ENCODE measurements around the gene CD44. TPM values are rescaled to one million over a fixed set of nuclear protein-coding genes. Genes with fewer than 3 reads are reported as not detected.

The CD44 gene
- total and polyA plus RNA-seq, 10 of the 15 experiments (the other 5 are each of a cell fraction or from before 2014, with no cell fraction given) = 57.1 to 293 (median 120) TPM

GRCh38 chr11:35126000-35126878 lies 12.7 kb upstream of the CD44 start:
- RAD21 ChIA-PET (ENCODE audit: unreplicated experiment) = interaction anchor here (0.8 to 6.7 kb wide), 11 partner anchors 14 to 120 kb away, joined by 3 to 40 read pairs (median 4); partner anchors contain the start of gene CD44
- POLR2A ChIA-PET = interaction anchor here (1.1 to 2.1 kb wide), 4 partner anchors 16 to 41 kb away, joined by 4 to 8 read pairs (median 4); no protein-coding TSS in a partner anchor
- BruUV-seq (replicated peaks) = no TSS peak
- H3K27me3 ChIP-seq (replicated peaks in 1 of 2; ENCODE audit: control insufficient read depth in 2 of 2, insufficient read depth in 2 of 2, low read length in 1 of 2) = no peaks in the 10 kb centered on the region
- CTCF ChIA-PET = interaction anchor here (0.6 to 4.0 kb wide), 8 partner anchors 9 to 199 kb away, joined by 3 to 10 read pairs (median 4); no protein-coding TSS in a partner anchor
- SMC1A ChIA-PET (ENCODE audit: uncharacterized antibody, unreplicated experiment) = interaction anchor here (1.0 to 3.3 kb wide), 19 partner anchors 10 to 120 kb away, joined by 3 to 27 read pairs (median 5); partner anchors contain the start of gene CD44
- peaks cover 60% of the 10 kb centered on the region for H3K4me1 ChIP-seq (ENCODE audit: control insufficient read depth, insufficient read depth, low read length)
- under 1% methylated on average over 6 of the region's 6 CpGs for WGBS (ENCODE audit: insufficient coverage, insufficient replicate concordance, low lambda C conversion rate, missing lambda C conversion rate)
- H3K9ac ChIP-seq (ENCODE audit: control insufficient read depth, insufficient read depth, low read length) = peak overlapping the region; percentile 49
- intact Hi-C loops (cut with micrococcal nuclease; ENCODE audit: unreplicated experiment) = loop anchor here (1.0 to 2.0 kb wide), 4 partner anchors 19 to 113 kb away; no protein-coding TSS in a partner anchor
- H3K4me2 ChIP-seq (ENCODE audit: control insufficient read depth, insufficient read depth) = peak overlapping the region; percentile 79
- ATAC-seq (peak; percentile 84), DNase-seq (ENCODE audit: low read depth, low spot score) (peak; percentile 88), FAIRE-seq (peak; percentile 89)
- H2AFZ ChIP-seq (ENCODE audit: control insufficient read depth, low read depth, low read length) = peak overlapping the region; percentile 38; the same call in 1 of the 2 replicates
- no peaks in the 10 kb centered on the region for H3K36me3 ChIP-seq (ENCODE audit: control insufficient read depth in 2 of 2, insufficient read depth in 2 of 2, low read length in 1 of 2)
- H3K9me3 ChIP-seq (replicated peaks; ENCODE audit: control insufficient read depth, insufficient read depth, low read length) = no peaks in the 10 kb centered on the region
- H3K4me3 ChIP-seq = peak overlapping the region; percentile 0; the same call in 1 of the 2 replicates
- no peaks in the 10 kb centered on the region for H3K79me2 ChIP-seq (ENCODE audit: control insufficient read depth, insufficient read depth, low read length)
- H3K27ac ChIP-seq (ENCODE audit: control insufficient read depth, insufficient read depth) = peak overlapping the region; percentile 77
- in situ Hi-C loops (cut with MboI) = no loop called here
- no peaks in the 10 kb centered on the region for H4K20me1 ChIP-seq (ENCODE audit: control insufficient read depth, insufficient read depth)
- TF ChIP-seq BCL11A (IDR thresholded peaks at IDR 0.05; ENCODE audit: low read depth, low read length) (peak; percentile 92), E4F1 (IDR thresholded peaks at IDR 0.05; ENCODE audit: borderline replicate concordance, partially characterized antibody) (no peak), ZNF207 (IDR thresholded peaks at IDR 0.05; ENCODE audit: borderline replicate concordance) (no peak; the same call in 1 of the 2 replicates), RUNX3 (IDR thresholded peaks at IDR 0.05; ENCODE audit: low read length) (peak; percentile 92), SIN3A (IDR thresholded peaks at IDR 0.05; ENCODE audit: low read depth, low read length) (no peak), ZSCAN29 (IDR thresholded peaks at IDR 0.05) (no peak), TCF12 (IDR thresholded peaks at IDR 0.05; ENCODE audit: low read depth, low read length) (peak; percentile 84), CEBPB (IDR thresholded peaks at IDR 0.05; ENCODE audit: borderline replicate concordance in 1 of 2, low read depth in 2 of 2, low read length in 2 of 2) (peak in 1 of 2 experiments; percentile 89; a peak in 1 of 4 replicates), YY1 (IDR thresholded peaks at IDR 0.05; ENCODE audit: low read depth, low read length) (0 out of 2 replicates have a peak, but pooled peaks have one; percentile 10), EP300 (IDR thresholded peaks at IDR 0.05; ENCODE audit: borderline replicate concordance in 1 of 2, control insufficient read depth in 1 of 2, low read depth in 2 of 2, low read length in 2 of 2) (peak; percentile 71 to 87), PAX8 (IDR thresholded peaks at IDR 0.05) (no peak), RB1 (IDR thresholded peaks at IDR 0.05; ENCODE audit: borderline replicate concordance) (no peak), NFIC (IDR thresholded peaks at IDR 0.05; ENCODE audit: low read depth, low read length) (peak; percentile 98), POU2F2 (IDR thresholded peaks at IDR 0.05; ENCODE audit: borderline replicate concordance, low read depth, low read length) (peak; percentile 82; the same call in 1 of the 3 replicates), ZNF622 (IDR thresholded peaks at IDR 0.05) (no peak), PML (IDR thresholded peaks at IDR 0.05; ENCODE audit: low read length) (peak; percentile 91)
- TF ChIP-seq, protein P1, sequence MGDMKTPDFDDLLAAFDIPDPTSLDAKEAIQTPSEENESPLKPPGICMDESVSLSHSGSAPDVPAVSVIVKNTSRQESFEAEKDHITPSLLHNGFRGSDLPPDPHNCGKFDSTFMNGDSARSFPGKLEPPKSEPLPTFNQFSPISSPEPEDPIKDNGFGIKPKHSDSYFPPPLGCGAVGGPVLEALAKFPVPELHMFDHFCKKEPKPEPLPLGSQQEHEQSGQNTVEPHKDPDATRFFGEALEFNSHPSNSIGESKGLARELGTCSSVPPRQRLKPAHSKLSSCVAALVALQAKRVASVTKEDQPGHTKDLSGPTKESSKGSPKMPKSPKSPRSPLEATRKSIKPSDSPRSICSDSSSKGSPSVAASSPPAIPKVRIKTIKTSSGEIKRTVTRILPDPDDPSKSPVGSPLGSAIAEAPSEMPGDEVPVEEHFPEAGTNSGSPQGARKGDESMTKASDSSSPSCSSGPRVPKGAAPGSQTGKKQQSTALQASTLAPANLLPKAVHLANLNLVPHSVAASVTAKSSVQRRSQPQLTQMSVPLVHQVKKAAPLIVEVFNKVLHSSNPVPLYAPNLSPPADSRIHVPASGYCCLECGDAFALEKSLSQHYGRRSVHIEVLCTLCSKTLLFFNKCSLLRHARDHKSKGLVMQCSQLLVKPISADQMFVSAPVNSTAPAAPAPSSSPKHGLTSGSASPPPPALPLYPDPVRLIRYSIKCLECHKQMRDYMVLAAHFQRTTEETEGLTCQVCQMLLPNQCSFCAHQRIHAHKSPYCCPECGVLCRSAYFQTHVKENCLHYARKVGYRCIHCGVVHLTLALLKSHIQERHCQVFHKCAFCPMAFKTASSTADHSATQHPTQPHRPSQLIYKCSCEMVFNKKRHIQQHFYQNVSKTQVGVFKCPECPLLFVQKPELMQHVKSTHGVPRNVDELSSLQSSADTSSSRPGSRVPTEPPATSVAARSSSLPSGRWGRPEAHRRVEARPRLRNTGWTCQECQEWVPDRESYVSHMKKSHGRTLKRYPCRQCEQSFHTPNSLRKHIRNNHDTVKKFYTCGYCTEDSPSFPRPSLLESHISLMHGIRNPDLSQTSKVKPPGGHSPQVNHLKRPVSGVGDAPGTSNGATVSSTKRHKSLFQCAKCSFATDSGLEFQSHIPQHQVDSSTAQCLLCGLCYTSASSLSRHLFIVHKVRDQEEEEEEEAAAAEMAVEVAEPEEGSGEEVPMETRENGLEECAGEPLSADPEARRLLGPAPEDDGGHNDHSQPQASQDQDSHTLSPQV (IDR thresholded peaks at IDR 0.05) = no peak

Measured in GM12878 (cell line).